HuH-7 (cell line): Measurements from ENCODE around the gene HOATZ.
A peak's percentile ranks its signal among the peaks of the same experiment; 100 is the strongest.

ENCODE experiments used
- DNase-seq: peaks from one replicate; pipeline ENCODE4 v3.0.0; 2011; ENCODE audit warnings: low spot score

Gene HOATZ

GRCh38 chr11:111514216-111515031 lies at the start of gene HOATZ:
HOATZ (plus strand) TSS chr11:111514778; CDS start chr11:111514785, 7 bp downstream.
- no peak for DNase-seq

GRCh38 chr11:111465400-111465799 lies 49.2 kb upstream of the HOATZ start:
- DNase-seq: no peak

- DNase-seq: no peak
Measured at GRCh38 chr11:111466615-111467014, 48.0 kb upstream of the HOATZ start.

- DNase-seq: no peak
Measured at GRCh38 chr11:111469200-111469599, 45.4 kb upstream of the HOATZ start.

GRCh38 chr11:111472228-111472627 lies 42.4 kb upstream of the HOATZ start:
- no peak for DNase-seq

GRCh38 chr11:111474432-111474831 lies 40.1 kb upstream of the HOATZ start:
- DNase-seq: no peak

GRCh38 chr11:111476366-111476765 lies 38.2 kb upstream of the HOATZ start:
- DNase-seq: no peak

GRCh38 chr11:111476956-111477355 lies 37.6 kb upstream of the HOATZ start:
- DNase-seq: no peak

GRCh38 chr11:111477898-111478297 lies 36.7 kb upstream of the HOATZ start:
- DNase-seq: no peak

- no peak for DNase-seq
Measured at GRCh38 chr11:111479666-111480065, 34.9 kb upstream of the HOATZ start.

- DNase-seq: no peak
Measured at GRCh38 chr11:111483431-111483830, 31.1 kb upstream of the HOATZ start.

GRCh38 chr11:111490496-111490895 lies 24.1 kb upstream of the HOATZ start:
- DNase-seq: no peak

- no peak for DNase-seq
Measured at GRCh38 chr11:111494040-111494439, 20.5 kb upstream of the HOATZ start.

GRCh38 chr11:111499483-111499882 lies 15.1 kb upstream of the HOATZ start:
- DNase-seq: no peak

- no peak for DNase-seq
Measured at GRCh38 chr11:111500481-111500880, 14.1 kb upstream of the HOATZ start.

- DNase-seq: no peak
Measured at GRCh38 chr11:111502611-111503010, 12.0 kb upstream of the HOATZ start.

GRCh38 chr11:111510311-111510710 lies 4.3 kb upstream of the HOATZ start:
- no peak for DNase-seq

- peak; percentile 55 for DNase-seq
Measured at GRCh38 chr11:111512296-111513239, 2.0 kb upstream of the HOATZ start, which contains the start of gene BTG4. BTG4 (minus strand) TSS chr11:111512386; CDS start chr11:111498776, 13,610 bp downstream.

GRCh38 chr11:111513240-111513605 lies 1.4 kb upstream of the HOATZ start:
- no peak for DNase-seq

- DNase-seq: no peak
Measured at GRCh38 chr11:111515591-111515990, 1.0 kb downstream of the HOATZ start.

- DNase-seq: no peak
Measured at GRCh38 chr11:111518668-111519067, 4.1 kb downstream of the HOATZ start.

GRCh38 chr11:111520560-111520959 lies 6.0 kb downstream of the HOATZ start:
- no peak for DNase-seq

GRCh38 chr11:111521135-111521534 lies 6.6 kb downstream of the HOATZ start:
- no peak for DNase-seq
